ENCODE data around the gene SNX10.

SNX10 gene

GRCh38 chr7:26399736-26400135 is 108.1 kb downstream of the SNX10 start:
- H3K4me3 ChIP-seq (replicated peaks; ENCODE audit: low read depth, low read length) = no peak overlapping the region
- no peak for TF ChIP-seq CTCF (IDR thresholded peaks at IDR 0.05; ENCODE audit: low read depth, low read length, missing control alignments)
- DNase-seq (ENCODE audit: extremely low read depth, low read depth) = no peak

- TF ChIP-seq CTCF (IDR thresholded peaks at IDR 0.05; ENCODE audit: low read depth, low read length, missing control alignments) = no peak
- no peak overlapping the region for H3K4me3 ChIP-seq (replicated peaks; ENCODE audit: low read depth, low read length)
- no peak for DNase-seq (ENCODE audit: extremely low read depth, low read depth)
Observed at GRCh38 chr7:26403640-26404039, 112.0 kb downstream of the SNX10 start.

GRCh38 chr7:26404189-26404996 is 112.7 kb downstream of the SNX10 start:
- H3K4me3 ChIP-seq (replicated peaks; ENCODE audit: low read depth, low read length) = no peak overlapping the region
- no peak for TF ChIP-seq CTCF (IDR thresholded peaks at IDR 0.05; ENCODE audit: low read depth, low read length, missing control alignments)
- DNase-seq (ENCODE audit: extremely low read depth, low read depth) = no peak

- TF ChIP-seq CTCF (IDR thresholded peaks at IDR 0.05; ENCODE audit: low read depth, low read length, missing control alignments) = no peak
- no peak overlapping the region for H3K4me3 ChIP-seq (replicated peaks; ENCODE audit: low read depth, low read length)
- no peak for DNase-seq (ENCODE audit: extremely low read depth, low read depth)
Observed at GRCh38 chr7:26406433-26406832, 114.8 kb downstream of the SNX10 start.

GRCh38 chr7:26409661-26410547 is 118.2 kb downstream of the SNX10 start:
- TF ChIP-seq CTCF (IDR thresholded peaks at IDR 0.05; ENCODE audit: low read depth, low read length, missing control alignments) = no peak
- no peak for DNase-seq (ENCODE audit: extremely low read depth, low read depth)

GRCh38 chr7:26413007-26413691 is 121.5 kb downstream of the SNX10 start:
- H3K4me3 ChIP-seq (replicated peaks; ENCODE audit: low read depth, low read length) = no peak overlapping the region
- no peak for DNase-seq (ENCODE audit: extremely low read depth, low read depth)
- no peak for TF ChIP-seq CTCF (IDR thresholded peaks at IDR 0.05; ENCODE audit: low read depth, low read length, missing control alignments)

More at GRCh38 chr7:26409661-26410547, 118.2 kb downstream of the SNX10 start:
- H3K4me3 ChIP-seq (replicated peaks; ENCODE audit: low read depth, low read length) = no peak overlapping the region
